Peyer's patch (tissue), 4 donors: ENCODE results near the gene LRRC8E.

Source experiments
- POLR2A ChIP-seq, 2 donors: fragments of 450-650 bp; IDR thresholded peaks; one replicate each; pipeline ENCODE4 v1.5.1; 2017; ENCODE audit warnings: antibody characterized with exemption in 2 of 2, mild to moderate bottlenecking in 2 of 2, moderate library complexity in 2 of 2
- TF ChIP-seq, protein P1 (sequence below), 6 experiments: fragments of 450-650 bp in 4 of 6; fragments of 200-600 bp in 2 of 6; sonication (generic) in 1 of 6; IDR thresholded peaks; one replicate each; pipeline ENCODE4 v1.5.1; 2017 to 2019; ENCODE audit warnings: antibody characterized with exemption in 6 of 6, mild to moderate bottlenecking in 3 of 6, moderate library complexity in 1 of 6

DNA sequence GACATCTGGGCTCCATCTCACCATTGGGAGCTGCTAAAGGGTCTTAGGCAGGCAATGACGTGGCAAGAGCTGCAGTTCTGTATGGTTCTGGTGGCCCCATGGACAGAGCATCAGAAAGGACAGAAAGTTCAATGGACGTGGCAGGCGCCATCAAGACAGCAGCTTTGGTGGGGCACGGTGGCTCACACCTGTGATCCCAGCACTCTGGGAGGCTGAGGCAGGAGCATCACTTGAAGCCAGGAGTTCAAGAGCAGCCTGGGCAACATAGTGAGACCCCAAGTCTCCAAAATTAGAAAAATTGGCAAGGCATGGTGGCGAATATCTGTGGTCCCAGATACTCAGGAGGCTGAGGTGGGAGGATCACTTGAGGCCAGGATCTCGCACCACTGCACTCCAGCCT lies 48.8 kb upstream of the LRRC8E start:
- TF ChIP-seq, protein P1, sequence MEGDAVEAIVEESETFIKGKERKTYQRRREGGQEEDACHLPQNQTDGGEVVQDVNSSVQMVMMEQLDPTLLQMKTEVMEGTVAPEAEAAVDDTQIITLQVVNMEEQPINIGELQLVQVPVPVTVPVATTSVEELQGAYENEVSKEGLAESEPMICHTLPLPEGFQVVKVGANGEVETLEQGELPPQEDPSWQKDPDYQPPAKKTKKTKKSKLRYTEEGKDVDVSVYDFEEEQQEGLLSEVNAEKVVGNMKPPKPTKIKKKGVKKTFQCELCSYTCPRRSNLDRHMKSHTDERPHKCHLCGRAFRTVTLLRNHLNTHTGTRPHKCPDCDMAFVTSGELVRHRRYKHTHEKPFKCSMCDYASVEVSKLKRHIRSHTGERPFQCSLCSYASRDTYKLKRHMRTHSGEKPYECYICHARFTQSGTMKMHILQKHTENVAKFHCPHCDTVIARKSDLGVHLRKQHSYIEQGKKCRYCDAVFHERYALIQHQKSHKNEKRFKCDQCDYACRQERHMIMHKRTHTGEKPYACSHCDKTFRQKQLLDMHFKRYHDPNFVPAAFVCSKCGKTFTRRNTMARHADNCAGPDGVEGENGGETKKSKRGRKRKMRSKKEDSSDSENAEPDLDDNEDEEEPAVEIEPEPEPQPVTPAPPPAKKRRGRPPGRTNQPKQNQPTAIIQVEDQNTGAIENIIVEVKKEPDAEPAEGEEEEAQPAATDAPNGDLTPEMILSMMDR (IDR thresholded peaks at IDR 0.05) = no peak
- no peak for TF ChIP-seq POLR2A (IDR thresholded peaks at IDR 0.05)
